Neural progenitor cell (in vitro differentiated cells): Measurements from ENCODE around the gene VWA3A. TPM values are rescaled to one million over a fixed set of nuclear protein-coding genes. Genes with fewer than 3 reads are reported as not detected.

Source experiments
- DNase-seq: peaks from one replicate; pipeline ENCODE4 v3.0.0-alpha.2; 2016; ENCODE audit warnings: low spot score
- H2AFZ ChIP-seq: fragments of 200-600 bp; sonication (generic); replicated peaks from 2 replicates; pipeline ENCODE4 v1.6.1; 2016; ENCODE audit warnings: antibody characterized with exemption
- H3F3A ChIP-seq: fragments of 200-600 bp; sonication (generic); 2 replicates; pipeline ENCODE4 v1.6.1; 2016; ENCODE audit warnings: antibody characterized with exemption, low read depth
- H3K27ac ChIP-seq: fragments of 200-600 bp; sonication (generic); 2 replicates; pipeline ENCODE4 v1.5.1; 2016; ENCODE audit warnings: mild to moderate bottlenecking
- H3K27me3 ChIP-seq: fragments of 200-600 bp; sonication (generic); 2 replicates; pipeline ENCODE4 v1.6.1; 2016; ENCODE audit warnings: mild to moderate bottlenecking, moderate library complexity
- H3K36me3 ChIP-seq: fragments of 200-600 bp; sonication (generic); 2 replicates; pipeline ENCODE4 v1.5.1; 2016
- H3K4me1 ChIP-seq: fragments of 200-600 bp; sonication (generic); 2 replicates; pipeline ENCODE4 v1.6.1; 2016; ENCODE audit warnings: mixed run types
- H3K4me2 ChIP-seq: fragments of 200-600 bp; sonication (generic); 2 replicates; pipeline ENCODE4 v1.6.1; 2016
- H3K4me3 ChIP-seq: fragments of 200-600 bp; sonication (generic); 2 replicates; pipeline ENCODE4 v1.5.1; 2016
- H3K79me2 ChIP-seq: fragments of 200-600 bp; sonication (generic); 2 replicates; pipeline ENCODE4 v1.6.1; 2016; ENCODE audit warnings: low read depth
- H3K9ac ChIP-seq: fragments of 200-600 bp; sonication (generic); 2 replicates; pipeline ENCODE4 v1.6.1; 2016
- H3K9me3 ChIP-seq: fragments of 200-600 bp; sonication (generic); 2 replicates; pipeline ENCODE4 v1.5.1; 2016; ENCODE audit warnings: low read depth
- H4K20me1 ChIP-seq: fragments of 200-600 bp; sonication (generic); 2 replicates; pipeline ENCODE4 v1.6.1; 2016; ENCODE audit warnings: low read depth
- H3K27ac Mint-ChIP-seq: 3 replicates; pipeline ENCODE4 v1.8.0; 2021; ENCODE audit warnings: mixed read lengths
- H3K27me3 Mint-ChIP-seq: 2 replicates; pipeline ENCODE4 v1.8.0; 2022; ENCODE audit warnings: low read depth, mild to moderate bottlenecking, inconsistent platforms, moderate library complexity, mixed read lengths; ENCODE audit not compliant: insufficient read depth
- H3K36me3 Mint-ChIP-seq: 3 replicates; pipeline ENCODE4 v1.8.0; 2021; ENCODE audit warnings: mixed read lengths
- H3K4me1 Mint-ChIP-seq: 3 replicates; pipeline ENCODE4 v1.8.0; 2021; ENCODE audit warnings: mixed read lengths
- H3K4me3 Mint-ChIP-seq: 3 replicates; pipeline ENCODE4 v1.8.0; 2021; ENCODE audit warnings: mild to moderate bottlenecking, moderate library complexity, mixed read lengths
- H3K9me3 Mint-ChIP-seq: 3 replicates; pipeline ENCODE4 v1.8.0; 2020; ENCODE audit warnings: mixed read lengths
- CTCF ChIP-seq: fragments of 200-600 bp; sonication (generic); IDR thresholded peaks from 2 replicates; pipeline ENCODE4 v1.5.1; 2017; ENCODE audit warnings: antibody characterized with exemption, mild to moderate bottlenecking
- EZH2 ChIP-seq: fragments of 200-600 bp; sonication (generic); IDR thresholded peaks from 2 replicates; pipeline ENCODE4 v1.6.1; 2017; ENCODE audit warnings: antibody characterized with exemption, mild to moderate bottlenecking, moderate library complexity
- EZH2phosphoT487 ChIP-seq: fragments of 200-600 bp; sonication (generic); IDR thresholded peaks from 2 replicates; pipeline ENCODE4 v1.6.1; 2017; ENCODE audit warnings: antibody characterized with exemption
- total RNA-seq: library from RNA; depleted of rRNA; stranded (reverse); fragments of >200 nt; gene quantifications from 2 replicates; pipeline ENCODE4 v1.2.3, GENCODE V29; 2015; ENCODE audit warnings: low replicate concordance

Gene VWA3A
- total RNA-seq, 1 donor from 2014 or later: 1.0 TPM

- Mint-ChIP-seq H3K36me3 (no peaks in the 10 kb centered on the region), H3K27me3 (peaks cover 4% of the 10 kb centered on the region), H3K27ac (no peak overlapping the region), H3K4me1 (peaks cover 12% of the 10 kb centered on the region), H3K9me3 (no peaks in the 10 kb centered on the region), H3K4me3 (no peak overlapping the region)
- H3K4me3 ChIP-seq: no peak overlapping the region
- H3K4me2 ChIP-seq: no peak overlapping the region
- H3K36me3 ChIP-seq: no peaks in the 10 kb centered on the region
- no peak overlapping the region for H3K9ac ChIP-seq
- peak; percentile 73 for DNase-seq
- H3K27me3 ChIP-seq: peaks cover 16% of the 10 kb centered on the region
- peaks cover 5% of the 10 kb centered on the region for H3F3A ChIP-seq
- no peak overlapping the region for H2AFZ ChIP-seq
- H3K4me1 ChIP-seq: peaks cover 4% of the 10 kb centered on the region
- H3K27ac ChIP-seq: no peak overlapping the region
- H3K79me2 ChIP-seq: no peaks in the 10 kb centered on the region
- peak; percentile 66 for TF ChIP-seq CTCF
- TF ChIP-seq EZH2phosphoT487: no peak
- no peak for TF ChIP-seq EZH2
- H4K20me1 ChIP-seq: peaks cover 10% of the 10 kb centered on the region
- no peaks in the 10 kb centered on the region for H3K9me3 ChIP-seq
Measured at GRCh38 chr16:22186517-22186916, 94.2 kb downstream of the VWA3A start.

GRCh38 chr16:22188267-22188594 lies 95.9 kb downstream of the VWA3A start:
- no peak for TF ChIP-seq EZH2phosphoT487
- TF ChIP-seq EZH2: no peak
- Histone ChIP-seq H3K9me3 (no peaks in the 10 kb centered on the region), H3K27ac (no peak overlapping the region), H3K4me3 (no peak overlapping the region), H2AFZ (no peak overlapping the region), H3K4me1 (peaks cover 4% of the 10 kb centered on the region), H3K27me3 (peaks cover 16% of the 10 kb centered on the region), H3K79me2 (no peaks in the 10 kb centered on the region), H3F3A (peaks cover 9% of the 10 kb centered on the region), H3K9ac (no peak overlapping the region), H3K36me3 (no peaks in the 10 kb centered on the region), H3K4me2 (no peak overlapping the region), H4K20me1 (peaks cover 10% of the 10 kb centered on the region)
- Mint-ChIP-seq H3K27ac (no peak overlapping the region), H3K36me3 (no peaks in the 10 kb centered on the region), H3K4me3 (peak overlapping the region; percentile 16), H3K27me3 (peaks cover 2% of the 10 kb centered on the region), H3K4me1 (peaks cover 19% of the 10 kb centered on the region), H3K9me3 (no peaks in the 10 kb centered on the region)
- DNase-seq: no peak

GRCh38 chr16:22188595-22189442 lies 96.5 kb downstream of the VWA3A start:
- no peak overlapping the region for H3K4me3 ChIP-seq
- H3K4me2 ChIP-seq: peak overlapping the region; percentile 20
- no peak overlapping the region for H3K27ac Mint-ChIP-seq

More at GRCh38 chr16:22188595-22189442, 96.5 kb downstream of the VWA3A start:
- peak; percentile 87 for TF ChIP-seq CTCF
- no peak for TF ChIP-seq EZH2
- peaks cover 5% of the 10 kb centered on the region for H3K27me3 Mint-ChIP-seq
- H4K20me1 ChIP-seq: peaks cover 10% of the 10 kb centered on the region
- no peaks in the 10 kb centered on the region for H3K9me3 Mint-ChIP-seq
- H3K27ac ChIP-seq: no peak overlapping the region
- H3K36me3 Mint-ChIP-seq: no peaks in the 10 kb centered on the region
- peak overlapping the region; percentile 91 for H3K4me3 Mint-ChIP-seq
- DNase-seq: peak; percentile 87
- H3K4me1 Mint-ChIP-seq: peaks cover 19% of the 10 kb centered on the region
- H3K9ac ChIP-seq: no peak overlapping the region
- no peaks in the 10 kb centered on the region for H3K36me3 ChIP-seq
- H3K4me1 ChIP-seq: peaks cover 4% of the 10 kb centered on the region
- H3F3A ChIP-seq: peaks cover 9% of the 10 kb centered on the region
- H3K9me3 ChIP-seq: no peaks in the 10 kb centered on the region
- H3K79me2 ChIP-seq: no peaks in the 10 kb centered on the region
- H2AFZ ChIP-seq: no peak overlapping the region
- peaks cover 16% of the 10 kb centered on the region for H3K27me3 ChIP-seq
